ENCODE measurements around the gene RMDN2. TPM values are rescaled to one million over a fixed set of nuclear protein-coding genes. Genes with fewer than 3 reads are reported as not detected.
A peak's percentile ranks its signal among the peaks of the same experiment; 100 is the strongest.

The RMDN2 gene
- total and polyA plus RNA-seq, 9 of the 15 experiments (the other 6 are each of a cell fraction or from before 2014, with no cell fraction given): 1.5 to 4.3 (median 2.3) TPM

DNA sequence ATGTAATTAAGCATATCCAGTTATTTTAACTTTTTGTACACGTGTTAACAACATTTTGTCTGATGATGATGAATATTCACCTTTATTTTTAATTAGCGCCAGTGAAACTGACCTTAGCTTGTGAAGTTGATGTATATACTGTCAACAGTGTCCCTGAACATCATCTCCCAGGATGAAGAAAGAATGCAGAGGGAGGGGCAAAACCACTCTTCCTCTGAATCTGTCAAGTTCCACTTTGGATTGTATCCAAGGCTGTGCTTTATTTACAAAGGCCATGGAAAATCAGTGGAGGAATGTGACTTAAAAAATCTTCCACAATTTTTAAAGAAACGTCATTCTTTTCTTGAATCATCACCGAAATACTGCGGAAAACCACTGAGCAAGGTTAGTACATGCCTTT is 4.5 kb upstream of the RMDN2 start:
- ChIA-PET POLR2A (no interaction called here), CTCF (ENCODE audit: low intra/inter-chr PET ratio) (no interaction called here)
- 8% methylated on average over 5 of the region's 5 CpGs for WGBS (ENCODE audit: insufficient coverage, low coverage, missing lambda C conversion rate)
- no peak overlapping the region for H2AFZ ChIP-seq (ENCODE audit: low read depth, low read length)
- no peak for DNase-seq (ENCODE audit: extremely low read depth in 1 of 4, low spot score in 3 of 4)
- BruUV-seq (replicated peaks): no TSS peak
- intact Hi-C loops (cut with micrococcal nuclease) (no loop called here), in situ Hi-C loops (cut with MboI) (no loop called here)
- FAIRE-seq: peak; percentile 26
- H3K4me3 ChIP-seq: no peak overlapping the region
- no peaks in the 10 kb centered on the region for H3K9me3 ChIP-seq (replicated peaks; ENCODE audit: control insufficient read depth, insufficient read depth, low read depth, low read length)
- peaks cover 0 to 13% of the 10 kb centered on the region in 2 experiments; a peak in 2 of 5 replicates for H3K4me1 ChIP-seq (replicated peaks in 1 of 2; ENCODE audit: control insufficient read depth in 2 of 2, insufficient read depth in 2 of 2, low read length in 2 of 2)
- ATAC-seq: no peak
- no peaks in the 10 kb centered on the region for H4K20me1 ChIP-seq (replicated peaks; ENCODE audit: control insufficient read depth, insufficient read depth, low read length)
- H3K9ac ChIP-seq (ENCODE audit: insufficient read depth in 1 of 2, low read depth in 2 of 2, low read length in 2 of 2): no peak overlapping the region
- no peaks in the 10 kb centered on the region for H3K36me3 ChIP-seq (ENCODE audit: control insufficient read depth, insufficient read depth, low read length)
- TF ChIP-seq NR2C1 (IDR thresholded peaks at IDR 0.05) (no peak), NR2C1 (tag; IDR thresholded peaks at IDR 0.05) (no peak), TARDBP (IDR thresholded peaks at IDR 0.05) (no peak), RFX1 (IDR thresholded peaks at IDR 0.05) (no peak), HSF4 (CRISPR knock-in tag; IDR thresholded peaks at IDR 0.05; ENCODE audit: borderline replicate concordance) (no peak), MEF2A (IDR thresholded peaks at IDR 0.05; ENCODE audit: control insufficient read depth, low read depth, low read length) (no peak), XRCC4 (IDR thresholded peaks at IDR 0.05; ENCODE audit: extremely low read depth, insufficient read depth, insufficient read length) (no peak)
- TF ChIP-seq, protein P1, sequence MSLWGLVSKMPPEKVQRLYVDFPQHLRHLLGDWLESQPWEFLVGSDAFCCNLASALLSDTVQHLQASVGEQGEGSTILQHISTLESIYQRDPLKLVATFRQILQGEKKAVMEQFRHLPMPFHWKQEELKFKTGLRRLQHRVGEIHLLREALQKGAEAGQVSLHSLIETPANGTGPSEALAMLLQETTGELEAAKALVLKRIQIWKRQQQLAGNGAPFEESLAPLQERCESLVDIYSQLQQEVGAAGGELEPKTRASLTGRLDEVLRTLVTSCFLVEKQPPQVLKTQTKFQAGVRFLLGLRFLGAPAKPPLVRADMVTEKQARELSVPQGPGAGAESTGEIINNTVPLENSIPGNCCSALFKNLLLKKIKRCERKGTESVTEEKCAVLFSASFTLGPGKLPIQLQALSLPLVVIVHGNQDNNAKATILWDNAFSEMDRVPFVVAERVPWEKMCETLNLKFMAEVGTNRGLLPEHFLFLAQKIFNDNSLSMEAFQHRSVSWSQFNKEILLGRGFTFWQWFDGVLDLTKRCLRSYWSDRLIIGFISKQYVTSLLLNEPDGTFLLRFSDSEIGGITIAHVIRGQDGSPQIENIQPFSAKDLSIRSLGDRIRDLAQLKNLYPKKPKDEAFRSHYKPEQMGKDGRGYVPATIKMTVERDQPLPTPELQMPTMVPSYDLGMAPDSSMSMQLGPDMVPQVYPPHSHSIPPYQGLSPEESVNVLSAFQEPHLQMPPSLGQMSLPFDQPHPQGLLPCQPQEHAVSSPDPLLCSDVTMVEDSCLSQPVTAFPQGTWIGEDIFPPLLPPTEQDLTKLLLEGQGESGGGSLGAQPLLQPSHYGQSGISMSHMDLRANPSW (CRISPR knock-in tag; IDR thresholded peaks at IDR 0.05): no peak
- TF ChIP-seq, protein P2, sequence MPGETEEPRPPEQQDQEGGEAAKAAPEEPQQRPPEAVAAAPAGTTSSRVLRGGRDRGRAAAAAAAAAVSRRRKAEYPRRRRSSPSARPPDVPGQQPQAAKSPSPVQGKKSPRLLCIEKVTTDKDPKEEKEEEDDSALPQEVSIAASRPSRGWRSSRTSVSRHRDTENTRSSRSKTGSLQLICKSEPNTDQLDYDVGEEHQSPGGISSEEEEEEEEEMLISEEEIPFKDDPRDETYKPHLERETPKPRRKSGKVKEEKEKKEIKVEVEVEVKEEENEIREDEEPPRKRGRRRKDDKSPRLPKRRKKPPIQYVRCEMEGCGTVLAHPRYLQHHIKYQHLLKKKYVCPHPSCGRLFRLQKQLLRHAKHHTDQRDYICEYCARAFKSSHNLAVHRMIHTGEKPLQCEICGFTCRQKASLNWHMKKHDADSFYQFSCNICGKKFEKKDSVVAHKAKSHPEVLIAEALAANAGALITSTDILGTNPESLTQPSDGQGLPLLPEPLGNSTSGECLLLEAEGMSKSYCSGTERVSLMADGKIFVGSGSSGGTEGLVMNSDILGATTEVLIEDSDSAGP (CRISPR knock-in tag; IDR thresholded peaks at IDR 0.05): no peak
- H3K27me3 ChIP-seq (ENCODE audit: control insufficient read depth in 2 of 2, insufficient read depth in 2 of 2, low read length in 2 of 2): peaks cover 0 to 2% of the 10 kb centered on the region in 2 experiments; a peak in 2 of 5 replicates
- H3K4me2 ChIP-seq (ENCODE audit: insufficient read depth, low read length): no peak overlapping the region
- H3K9me1 ChIP-seq (ENCODE audit: control insufficient read depth, insufficient read depth, low read length): no peaks in the 10 kb centered on the region
- H3K79me2 ChIP-seq (ENCODE audit: control insufficient read depth, insufficient read depth, low read length): no peaks in the 10 kb centered on the region
- H3K27ac ChIP-seq (ENCODE audit: extremely low read depth, low read depth, low read length): no peak overlapping the region

Data from K562 (cell line).